Measurements from ENCODE around the gene DNAH6. TPM values are rescaled to one million over a fixed set of nuclear protein-coding genes. Genes with fewer than 3 reads are reported as not detected.

Gene DNAH6
- total RNA-seq, 1 donor from 2014 or later, result 0.14 TPM

DNA sequence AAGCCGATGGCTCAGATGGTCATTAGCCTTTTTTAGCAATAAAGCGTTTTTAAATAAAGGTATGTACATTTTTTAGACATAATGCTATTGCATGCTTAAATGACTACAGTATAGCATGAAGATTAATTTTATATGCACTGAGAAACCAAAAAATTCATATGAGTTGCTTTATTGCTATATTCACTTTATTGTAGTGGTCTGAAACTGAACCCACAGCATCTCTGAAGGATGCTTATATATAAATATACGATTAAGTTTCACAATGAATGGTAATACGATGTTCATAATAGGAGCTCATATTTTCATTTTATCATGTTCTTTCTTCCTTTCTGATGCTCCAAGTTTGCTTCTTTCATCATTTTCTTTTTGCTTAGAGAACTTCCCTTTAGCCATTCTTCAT lies 132.8 kb downstream of the DNAH6 start:
- DNase-seq, result no peak
- no peaks in the 10 kb centered on the region for H3K9me3 ChIP-seq (replicated peaks)
- H3K36me3 ChIP-seq, result no peaks in the 10 kb centered on the region
- H3K27ac ChIP-seq (replicated peaks), result no peak overlapping the region
- H3K4me1 ChIP-seq, result peaks cover 4% of the 10 kb centered on the region
- TF ChIP-seq, protein P1, sequence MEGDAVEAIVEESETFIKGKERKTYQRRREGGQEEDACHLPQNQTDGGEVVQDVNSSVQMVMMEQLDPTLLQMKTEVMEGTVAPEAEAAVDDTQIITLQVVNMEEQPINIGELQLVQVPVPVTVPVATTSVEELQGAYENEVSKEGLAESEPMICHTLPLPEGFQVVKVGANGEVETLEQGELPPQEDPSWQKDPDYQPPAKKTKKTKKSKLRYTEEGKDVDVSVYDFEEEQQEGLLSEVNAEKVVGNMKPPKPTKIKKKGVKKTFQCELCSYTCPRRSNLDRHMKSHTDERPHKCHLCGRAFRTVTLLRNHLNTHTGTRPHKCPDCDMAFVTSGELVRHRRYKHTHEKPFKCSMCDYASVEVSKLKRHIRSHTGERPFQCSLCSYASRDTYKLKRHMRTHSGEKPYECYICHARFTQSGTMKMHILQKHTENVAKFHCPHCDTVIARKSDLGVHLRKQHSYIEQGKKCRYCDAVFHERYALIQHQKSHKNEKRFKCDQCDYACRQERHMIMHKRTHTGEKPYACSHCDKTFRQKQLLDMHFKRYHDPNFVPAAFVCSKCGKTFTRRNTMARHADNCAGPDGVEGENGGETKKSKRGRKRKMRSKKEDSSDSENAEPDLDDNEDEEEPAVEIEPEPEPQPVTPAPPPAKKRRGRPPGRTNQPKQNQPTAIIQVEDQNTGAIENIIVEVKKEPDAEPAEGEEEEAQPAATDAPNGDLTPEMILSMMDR (IDR thresholded peaks at IDR 0.05; ENCODE audit: borderline replicate concordance), result no peak
- intact Hi-C loops (cut with micrococcal nuclease), result no loop called here
- no peak overlapping the region for H3K4me3 ChIP-seq
- H3K27me3 ChIP-seq (ENCODE audit: low read depth), result no peaks in the 10 kb centered on the region

DNA sequence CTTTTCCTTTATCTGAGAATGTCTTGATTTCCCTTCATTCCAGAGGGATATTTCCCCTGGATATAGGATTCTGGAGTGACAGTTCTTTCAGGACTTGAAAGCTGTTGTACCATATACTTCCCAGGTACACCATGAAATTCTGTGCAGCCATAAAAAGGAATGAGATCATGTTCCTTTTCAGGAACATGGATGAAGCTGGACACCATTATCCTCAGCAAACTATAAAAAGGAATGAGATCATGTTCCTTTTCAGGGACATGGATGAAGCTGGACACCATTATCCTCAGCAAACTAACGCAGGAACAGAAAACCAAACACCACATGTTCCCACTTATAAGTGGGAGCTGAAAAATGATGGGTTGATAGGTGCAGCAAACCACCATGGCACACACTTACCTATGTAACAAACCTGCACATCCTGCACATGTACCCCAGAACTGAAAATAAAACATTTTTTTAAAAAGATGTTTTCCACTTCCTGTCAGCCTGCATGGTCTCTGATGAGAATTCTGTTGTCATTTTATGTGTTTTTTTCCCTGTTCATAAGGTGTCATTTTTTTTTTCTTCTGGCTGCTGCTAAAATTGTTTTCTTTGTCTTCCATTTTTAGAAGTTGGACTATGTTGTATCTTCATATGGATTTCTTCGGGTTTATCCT lies 133.3 kb downstream of the DNAH6 start:
- H3K4me1 ChIP-seq, result peaks cover 4% of the 10 kb centered on the region
- H3K27ac ChIP-seq (replicated peaks), result no peak overlapping the region
- DNase-seq, result no peak
- H3K9me3 ChIP-seq (replicated peaks), result no peaks in the 10 kb centered on the region
- H3K27me3 ChIP-seq (ENCODE audit: low read depth), result no peaks in the 10 kb centered on the region
- no peaks in the 10 kb centered on the region for H3K36me3 ChIP-seq
- H3K4me3 ChIP-seq, result no peak overlapping the region
- intact Hi-C loops (cut with micrococcal nuclease), result no loop called here
- TF ChIP-seq, protein P1 (IDR thresholded peaks at IDR 0.05; ENCODE audit: borderline replicate concordance), result no peak

DNA sequence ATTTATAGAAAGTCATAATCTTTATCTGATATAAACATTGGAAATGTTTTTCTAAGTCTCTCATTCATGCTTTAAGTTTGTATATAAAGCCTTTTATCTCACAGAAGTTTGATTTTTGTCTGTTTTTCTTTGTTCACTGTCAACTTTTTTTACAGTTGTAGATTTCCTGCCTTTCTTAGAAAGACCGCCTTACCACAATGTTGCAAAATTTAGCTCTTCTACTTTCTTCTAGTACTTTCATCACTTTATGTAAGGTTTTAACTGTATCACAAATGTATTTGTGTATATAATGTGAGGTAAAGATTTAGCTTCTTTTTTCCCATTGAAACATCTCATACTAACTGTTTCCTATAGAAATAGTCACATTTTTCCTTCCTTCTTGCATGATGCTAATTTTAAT lies 136.1 kb downstream of the DNAH6 start:
- TF ChIP-seq, protein P1 (IDR thresholded peaks at IDR 0.05; ENCODE audit: borderline replicate concordance), result no peak
- no peak for DNase-seq
- H3K27me3 ChIP-seq (ENCODE audit: low read depth), result no peaks in the 10 kb centered on the region
- no peaks in the 10 kb centered on the region for H3K9me3 ChIP-seq (replicated peaks)
- intact Hi-C loops (cut with micrococcal nuclease), result no loop called here
- no peak overlapping the region for H3K4me3 ChIP-seq
- no peak overlapping the region for H3K27ac ChIP-seq (replicated peaks)
- peaks cover 4% of the 10 kb centered on the region for H3K4me1 ChIP-seq
- H3K36me3 ChIP-seq, result no peaks in the 10 kb centered on the region

DNA sequence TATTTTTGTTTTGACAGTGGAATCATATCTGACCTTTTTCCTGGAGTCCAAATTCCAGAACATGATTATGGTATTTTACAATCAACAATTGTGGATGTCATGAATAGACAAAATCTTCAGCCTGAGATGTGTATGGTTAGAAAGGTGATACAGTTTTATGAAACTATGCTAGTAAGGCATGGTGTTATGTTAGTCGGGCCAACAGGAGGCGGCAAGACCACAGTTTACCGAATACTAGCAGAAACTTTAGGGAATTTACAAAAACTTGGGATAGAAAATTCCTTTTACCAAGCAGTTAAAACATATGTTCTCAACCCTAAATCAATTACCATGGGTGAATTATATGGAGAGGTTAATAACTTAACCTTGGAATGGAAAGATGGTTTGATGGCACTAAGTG lies 137.0 kb downstream of the DNAH6 start:
- Histone ChIP-seq H3K9me3 (replicated peaks) (no peaks in the 10 kb centered on the region), H3K4me1 (peaks cover 4% of the 10 kb centered on the region), H3K27ac (replicated peaks) (no peak overlapping the region), H3K36me3 (no peaks in the 10 kb centered on the region), H3K4me3 (no peak overlapping the region), H3K27me3 (ENCODE audit: low read depth) (no peaks in the 10 kb centered on the region)
- TF ChIP-seq, protein P1 (IDR thresholded peaks at IDR 0.05; ENCODE audit: borderline replicate concordance), result no peak
- intact Hi-C loops (cut with micrococcal nuclease), result no loop called here
- DNase-seq, result no peak

DNA sequence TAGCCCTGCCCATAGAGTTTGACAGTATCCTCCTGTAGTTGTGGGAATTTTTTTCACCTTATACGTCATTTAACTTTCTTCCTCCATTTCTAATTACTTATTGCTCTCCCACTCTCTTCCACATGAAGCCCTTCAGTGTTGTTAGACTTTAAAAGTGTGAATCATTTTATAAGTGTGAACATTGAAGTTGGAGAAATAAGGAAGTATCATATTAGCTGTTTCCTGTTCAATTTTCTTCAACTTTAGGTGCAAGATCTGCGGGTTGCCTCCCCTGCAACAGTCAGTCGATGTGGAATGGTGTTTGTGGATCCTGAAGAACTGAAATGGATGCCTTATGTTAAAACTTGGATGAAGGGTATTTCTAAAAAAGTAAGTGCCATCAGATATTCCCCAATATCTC lies 138.1 kb downstream of the DNAH6 start:
- no peaks in the 10 kb centered on the region for H3K4me1 ChIP-seq
- H3K4me3 ChIP-seq, result no peak overlapping the region
- H3K27ac ChIP-seq (replicated peaks), result no peak overlapping the region
- DNase-seq, result no peak
- TF ChIP-seq, protein P1 (IDR thresholded peaks at IDR 0.05; ENCODE audit: borderline replicate concordance), result no peak
- H3K36me3 ChIP-seq, result no peaks in the 10 kb centered on the region
- H3K27me3 ChIP-seq (ENCODE audit: low read depth), result no peaks in the 10 kb centered on the region
- intact Hi-C loops (cut with micrococcal nuclease), result no loop called here
- no peaks in the 10 kb centered on the region for H3K9me3 ChIP-seq (replicated peaks)
